ENCODE measurements around the gene GTF3A.
A peak's percentile ranks its signal among the peaks of the same experiment; 100 is the strongest.

Gene GTF3A

DNA sequence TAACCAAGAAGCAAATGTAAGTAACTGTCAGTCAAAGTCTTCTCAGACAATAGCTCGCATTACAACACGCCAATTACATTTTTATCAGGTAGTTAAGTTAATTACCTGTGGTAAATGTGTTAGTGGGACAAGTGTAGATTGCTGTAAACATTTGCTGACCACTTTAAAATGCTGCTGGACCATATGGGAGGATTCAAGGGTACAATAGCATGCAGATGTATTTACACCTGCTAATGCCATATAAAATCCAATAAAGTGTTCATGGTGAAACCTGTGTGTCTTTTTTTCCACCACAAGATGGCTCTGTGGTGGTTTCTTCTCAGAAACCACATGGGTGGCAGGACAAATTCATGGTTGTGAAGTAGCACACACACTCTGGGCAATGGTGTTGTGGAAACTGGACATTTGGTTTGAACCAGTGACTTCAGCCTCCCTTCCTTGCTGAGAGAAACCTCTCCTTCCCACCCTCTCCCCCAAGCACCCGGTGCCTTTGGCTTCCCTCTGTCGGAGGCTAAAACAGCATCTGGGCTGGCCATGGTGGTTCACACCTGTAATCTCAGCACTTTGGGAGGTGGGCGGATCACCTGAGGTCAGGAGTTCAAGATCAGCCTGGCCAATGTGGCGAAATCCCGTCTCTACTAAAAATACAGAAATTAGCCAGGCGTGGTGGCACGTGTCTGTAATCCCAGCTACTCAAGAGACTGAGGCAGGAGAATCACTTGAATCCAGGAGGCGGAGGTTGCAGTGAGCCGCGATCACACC is 18.1 kb upstream of the GTF3A start:
- no peak overlapping the region for H3K9ac ChIP-seq (ENCODE audit: low read length)
- H3K36me3 ChIP-seq (ENCODE audit: control insufficient read depth, insufficient read depth, low read length), result no peaks in the 10 kb centered on the region
- no peak overlapping the region for H3K27ac ChIP-seq (ENCODE audit: low read depth, low read length)
- H3K27me3 ChIP-seq (ENCODE audit: control insufficient read depth, insufficient read depth, low read length), result no peaks in the 10 kb centered on the region
- peaks cover 16% of the 10 kb centered on the region for H3K4me1 ChIP-seq (ENCODE audit: control insufficient read depth, insufficient read depth, low read length)
- H3K9me3 ChIP-seq (ENCODE audit: control insufficient read depth, insufficient read depth, low read depth, low read length), result no peaks in the 10 kb centered on the region
- H3K4me3 ChIP-seq (ENCODE audit: low read depth, low read length), result no peak overlapping the region

DNA sequence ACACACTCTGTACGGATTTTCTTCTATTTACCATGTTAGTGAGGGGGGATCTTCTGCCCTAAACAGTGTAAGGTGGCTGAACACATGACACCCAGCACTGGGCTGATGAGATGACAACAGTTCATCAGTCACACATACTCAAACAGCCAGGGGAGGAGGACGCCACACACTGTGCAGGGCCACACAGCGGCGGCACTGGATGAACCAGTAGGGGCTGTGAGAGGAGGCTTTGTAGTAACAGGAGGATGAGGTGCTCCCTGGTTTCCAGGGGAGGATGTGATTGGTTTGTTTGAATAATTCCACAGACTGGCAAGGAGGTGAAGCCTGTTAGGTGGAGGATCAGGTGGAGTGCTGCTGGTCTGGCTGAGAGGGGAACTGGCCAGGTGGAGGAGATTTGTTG is 16.3 kb upstream of the GTF3A start:
- no peak overlapping the region for H3K9ac ChIP-seq (ENCODE audit: low read length)
- H3K4me3 ChIP-seq (ENCODE audit: low read depth, low read length), result no peak overlapping the region
- H3K36me3 ChIP-seq (ENCODE audit: control insufficient read depth, insufficient read depth, low read length), result no peaks in the 10 kb centered on the region
- no peaks in the 10 kb centered on the region for H3K9me3 ChIP-seq (ENCODE audit: control insufficient read depth, insufficient read depth, low read depth, low read length)
- H3K27ac ChIP-seq (ENCODE audit: low read depth, low read length), result no peak overlapping the region
- peaks cover 12% of the 10 kb centered on the region for H3K4me1 ChIP-seq (ENCODE audit: control insufficient read depth, insufficient read depth, low read length)
- H3K27me3 ChIP-seq (ENCODE audit: control insufficient read depth, insufficient read depth, low read length), result no peaks in the 10 kb centered on the region

DNA sequence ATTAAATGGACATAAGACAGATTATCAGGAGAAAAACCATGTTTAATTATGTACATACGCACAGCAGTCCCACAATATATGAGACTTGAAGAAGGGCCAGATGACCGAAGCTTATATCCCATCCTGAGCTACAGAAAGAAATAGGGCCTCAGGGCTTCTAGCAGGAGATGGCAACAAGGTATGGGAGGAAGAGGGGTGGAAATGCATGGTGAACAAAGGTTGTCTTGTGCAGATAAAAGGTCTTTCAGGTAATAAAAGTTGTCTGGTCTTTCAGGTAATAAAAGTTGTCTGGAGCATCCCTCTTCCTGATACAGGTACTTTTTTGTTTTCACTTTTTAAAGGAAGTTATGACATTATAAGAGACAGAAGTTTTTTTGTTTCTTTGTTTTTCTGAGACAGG is 15.4 kb upstream of the GTF3A start:
- Histone ChIP-seq H3K4me3 (ENCODE audit: low read depth, low read length) (no peak overlapping the region), H3K36me3 (ENCODE audit: control insufficient read depth, insufficient read depth, low read length) (no peaks in the 10 kb centered on the region), H3K27me3 (ENCODE audit: control insufficient read depth, insufficient read depth, low read length) (no peaks in the 10 kb centered on the region), H3K9ac (ENCODE audit: low read length) (no peak overlapping the region), H3K9me3 (ENCODE audit: control insufficient read depth, insufficient read depth, low read depth, low read length) (no peaks in the 10 kb centered on the region), H3K4me1 (ENCODE audit: control insufficient read depth, insufficient read depth, low read length) (peaks cover 3% of the 10 kb centered on the region; the same call in 1 of the 2 replicates), H3K27ac (ENCODE audit: low read depth, low read length) (no peak overlapping the region)

DNA sequence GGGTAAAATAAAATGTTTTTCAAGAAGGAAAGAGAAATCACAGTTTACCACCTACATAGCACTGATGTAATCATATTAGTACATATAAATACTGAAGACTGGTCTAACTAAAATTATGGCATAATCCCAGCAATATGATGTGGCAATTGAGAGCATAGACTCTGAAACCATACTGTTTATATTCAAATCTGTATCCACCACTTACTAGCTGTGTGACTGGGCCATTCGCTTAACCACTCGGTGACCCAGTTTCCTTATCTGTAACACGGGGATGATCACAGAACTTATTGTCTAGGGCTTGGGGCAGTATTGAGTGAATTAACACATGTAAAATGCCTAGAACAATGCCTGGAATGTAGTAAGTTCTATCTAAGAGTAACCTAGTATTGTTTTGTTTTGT is 13.1 kb upstream of the GTF3A start:
- Histone ChIP-seq H3K9ac (ENCODE audit: low read length) (no peak overlapping the region), H3K9me3 (ENCODE audit: control insufficient read depth, insufficient read depth, low read depth, low read length) (no peaks in the 10 kb centered on the region), H3K4me3 (ENCODE audit: low read depth, low read length) (no peak overlapping the region), H3K36me3 (ENCODE audit: control insufficient read depth, insufficient read depth, low read length) (no peaks in the 10 kb centered on the region), H3K27ac (ENCODE audit: low read depth, low read length) (no peak overlapping the region), H3K4me1 (ENCODE audit: control insufficient read depth, insufficient read depth, low read length) (no peaks in the 10 kb centered on the region), H3K27me3 (ENCODE audit: control insufficient read depth, insufficient read depth, low read length) (peaks cover 5% of the 10 kb centered on the region)

GRCh38 chr13:27415116-27415515 is 9.3 kb upstream of the GTF3A start:
- no peaks in the 10 kb centered on the region for H3K9me3 ChIP-seq (ENCODE audit: control insufficient read depth, insufficient read depth, low read depth, low read length)
- no peak overlapping the region for H3K27ac ChIP-seq (ENCODE audit: low read depth, low read length)
- H3K9ac ChIP-seq (ENCODE audit: low read length), result no peak overlapping the region
- no peaks in the 10 kb centered on the region for H3K36me3 ChIP-seq (ENCODE audit: control insufficient read depth, insufficient read depth, low read length)
- H3K4me3 ChIP-seq (ENCODE audit: low read depth, low read length), result no peak overlapping the region
- H3K4me1 ChIP-seq (ENCODE audit: control insufficient read depth, insufficient read depth, low read length), result no peaks in the 10 kb centered on the region
- peaks cover 5% of the 10 kb centered on the region for H3K27me3 ChIP-seq (ENCODE audit: control insufficient read depth, insufficient read depth, low read length)

GRCh38 chr13:27419328-27419727 is 5.1 kb upstream of the GTF3A start:
- no peak overlapping the region for H3K9ac ChIP-seq (ENCODE audit: low read length)
- H3K27me3 ChIP-seq (ENCODE audit: control insufficient read depth, insufficient read depth, low read length), result peaks cover 12% of the 10 kb centered on the region
- no peaks in the 10 kb centered on the region for H3K9me3 ChIP-seq (ENCODE audit: control insufficient read depth, insufficient read depth, low read depth, low read length)
- H3K36me3 ChIP-seq (ENCODE audit: control insufficient read depth, insufficient read depth, low read length), result no peaks in the 10 kb centered on the region
- no peak overlapping the region for H3K27ac ChIP-seq (ENCODE audit: low read depth, low read length)
- no peak overlapping the region for H3K4me3 ChIP-seq (ENCODE audit: low read depth, low read length)
- H3K4me1 ChIP-seq (ENCODE audit: control insufficient read depth, insufficient read depth, low read length), result no peaks in the 10 kb centered on the region

DNA sequence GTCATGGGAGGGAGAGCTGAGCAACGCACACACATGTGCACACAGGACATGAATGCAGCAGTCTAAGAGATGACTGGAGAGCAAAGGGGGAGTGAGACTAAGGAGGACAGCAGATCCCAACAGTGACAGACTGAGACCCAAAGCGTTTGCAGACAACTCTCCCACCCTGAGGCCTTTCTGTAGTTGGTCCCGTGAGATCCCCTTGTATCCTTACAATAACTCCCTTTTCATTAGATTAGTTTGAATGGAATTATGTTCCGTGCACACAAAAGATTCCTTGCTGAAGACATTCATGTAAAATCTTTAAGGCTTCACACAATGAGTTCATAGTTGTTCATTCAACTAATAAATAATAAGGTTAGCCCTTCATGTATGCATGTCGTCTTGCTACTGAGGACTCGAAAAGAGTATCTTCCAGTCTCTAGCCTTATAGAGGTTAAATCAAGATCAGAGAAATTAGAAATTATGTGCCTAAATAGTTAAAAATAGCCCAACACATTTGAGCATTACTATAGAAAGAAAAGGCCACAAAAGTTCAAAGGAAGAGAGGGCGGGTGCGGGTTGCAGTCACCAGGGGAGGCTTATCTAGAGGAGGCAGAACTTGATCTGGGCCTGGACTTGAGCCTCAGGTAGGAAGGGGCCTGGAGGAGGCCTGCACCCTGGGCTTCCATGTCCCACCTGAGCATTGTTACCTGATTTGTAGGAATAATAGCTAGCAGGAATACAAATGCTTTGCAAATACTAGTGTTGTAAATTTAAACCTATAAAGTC is 3.1 kb upstream of the GTF3A start:
- peaks cover 14% of the 10 kb centered on the region for H3K4me1 ChIP-seq (ENCODE audit: control insufficient read depth, insufficient read depth, low read length)
- H3K9me3 ChIP-seq (ENCODE audit: control insufficient read depth, insufficient read depth, low read depth, low read length), result no peaks in the 10 kb centered on the region
- H3K9ac ChIP-seq (ENCODE audit: low read length), result no peak overlapping the region
- H3K27me3 ChIP-seq (ENCODE audit: control insufficient read depth, insufficient read depth, low read length), result peaks cover 7% of the 10 kb centered on the region
- no peak overlapping the region for H3K4me3 ChIP-seq (ENCODE audit: low read depth, low read length)
- H3K27ac ChIP-seq (ENCODE audit: low read depth, low read length), result no peak overlapping the region
- no peaks in the 10 kb centered on the region for H3K36me3 ChIP-seq (ENCODE audit: control insufficient read depth, insufficient read depth, low read length)

- Histone ChIP-seq H3K27ac (ENCODE audit: low read depth, low read length) (no peak overlapping the region), H3K9me3 (ENCODE audit: control insufficient read depth, insufficient read depth, low read depth, low read length) (no peaks in the 10 kb centered on the region), H3K9ac (ENCODE audit: low read length) (no peak overlapping the region), H3K4me3 (ENCODE audit: low read depth, low read length) (no peak overlapping the region), H3K4me1 (ENCODE audit: control insufficient read depth, insufficient read depth, low read length) (peaks cover 25% of the 10 kb centered on the region), H3K27me3 (ENCODE audit: control insufficient read depth, insufficient read depth, low read length) (peaks cover 7% of the 10 kb centered on the region), H3K36me3 (ENCODE audit: control insufficient read depth, insufficient read depth, low read length) (peaks cover 11% of the 10 kb centered on the region)
Observed at GRCh38 chr13:27423333-27423732, 1.1 kb upstream of the GTF3A start.

GRCh38 chr13:27425158-27425917 is 919 bp downstream of the GTF3A start:
- Histone ChIP-seq H3K4me1 (ENCODE audit: control insufficient read depth, insufficient read depth, low read length) (peaks cover 25% of the 10 kb centered on the region), H3K27ac (ENCODE audit: low read depth, low read length) (no peak overlapping the region), H3K27me3 (ENCODE audit: control insufficient read depth, insufficient read depth, low read length) (peaks cover 7% of the 10 kb centered on the region), H3K36me3 (ENCODE audit: control insufficient read depth, insufficient read depth, low read length) (peaks cover 31% of the 10 kb centered on the region), H3K4me3 (ENCODE audit: low read depth, low read length) (peak overlapping the region; percentile 88), H3K9ac (ENCODE audit: low read length) (peak overlapping the region; percentile 87), H3K9me3 (ENCODE audit: control insufficient read depth, insufficient read depth, low read depth, low read length) (no peaks in the 10 kb centered on the region)

DNA sequence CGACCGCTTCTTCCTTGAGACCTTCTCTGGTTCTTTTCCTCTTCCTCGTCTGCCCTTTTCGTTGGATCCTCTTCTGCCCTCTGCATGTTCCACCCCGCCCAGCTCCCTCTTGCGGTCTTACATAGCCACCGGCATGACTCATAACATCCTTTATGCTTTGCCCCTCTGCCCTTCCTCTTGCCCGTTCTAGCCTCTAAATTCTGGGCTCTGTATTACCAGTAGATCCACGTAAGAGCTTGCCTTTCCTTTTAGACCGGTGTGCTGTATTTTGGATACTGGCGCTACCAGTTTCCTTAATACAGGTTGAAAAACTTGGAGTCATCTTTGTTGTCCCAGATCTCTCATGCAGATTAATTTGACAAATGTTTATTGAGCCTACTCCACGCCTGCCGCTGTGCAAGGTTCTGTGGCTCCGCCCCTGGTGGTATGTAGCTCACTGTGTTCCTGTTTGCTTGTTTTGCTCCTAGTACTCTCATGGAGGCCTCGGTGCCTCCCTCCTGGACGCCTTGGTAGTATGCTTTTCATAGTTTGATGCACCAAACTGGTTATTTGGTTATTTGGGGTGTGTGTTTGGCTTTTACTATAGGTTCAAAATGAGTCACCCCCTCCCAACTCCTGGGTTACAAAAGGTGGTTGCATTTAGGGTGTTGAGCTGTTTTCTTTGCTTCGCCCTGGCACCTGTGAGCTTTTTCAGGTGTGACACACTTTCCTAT is 1.7 kb downstream of the GTF3A start:
- Histone ChIP-seq H3K4me1 (ENCODE audit: control insufficient read depth, insufficient read depth, low read length) (peaks cover 25% of the 10 kb centered on the region), H3K9me3 (ENCODE audit: control insufficient read depth, insufficient read depth, low read depth, low read length) (no peaks in the 10 kb centered on the region), H3K27ac (ENCODE audit: low read depth, low read length) (no peak overlapping the region), H3K27me3 (ENCODE audit: control insufficient read depth, insufficient read depth, low read length) (peaks cover 7% of the 10 kb centered on the region), H3K9ac (ENCODE audit: low read length) (peak overlapping the region; percentile 87), H3K4me3 (ENCODE audit: low read depth, low read length) (peak overlapping the region; percentile 88), H3K36me3 (ENCODE audit: control insufficient read depth, insufficient read depth, low read length) (peaks cover 37% of the 10 kb centered on the region)
